Measurements from ENCODE around the gene PLBD2.

DNA sequence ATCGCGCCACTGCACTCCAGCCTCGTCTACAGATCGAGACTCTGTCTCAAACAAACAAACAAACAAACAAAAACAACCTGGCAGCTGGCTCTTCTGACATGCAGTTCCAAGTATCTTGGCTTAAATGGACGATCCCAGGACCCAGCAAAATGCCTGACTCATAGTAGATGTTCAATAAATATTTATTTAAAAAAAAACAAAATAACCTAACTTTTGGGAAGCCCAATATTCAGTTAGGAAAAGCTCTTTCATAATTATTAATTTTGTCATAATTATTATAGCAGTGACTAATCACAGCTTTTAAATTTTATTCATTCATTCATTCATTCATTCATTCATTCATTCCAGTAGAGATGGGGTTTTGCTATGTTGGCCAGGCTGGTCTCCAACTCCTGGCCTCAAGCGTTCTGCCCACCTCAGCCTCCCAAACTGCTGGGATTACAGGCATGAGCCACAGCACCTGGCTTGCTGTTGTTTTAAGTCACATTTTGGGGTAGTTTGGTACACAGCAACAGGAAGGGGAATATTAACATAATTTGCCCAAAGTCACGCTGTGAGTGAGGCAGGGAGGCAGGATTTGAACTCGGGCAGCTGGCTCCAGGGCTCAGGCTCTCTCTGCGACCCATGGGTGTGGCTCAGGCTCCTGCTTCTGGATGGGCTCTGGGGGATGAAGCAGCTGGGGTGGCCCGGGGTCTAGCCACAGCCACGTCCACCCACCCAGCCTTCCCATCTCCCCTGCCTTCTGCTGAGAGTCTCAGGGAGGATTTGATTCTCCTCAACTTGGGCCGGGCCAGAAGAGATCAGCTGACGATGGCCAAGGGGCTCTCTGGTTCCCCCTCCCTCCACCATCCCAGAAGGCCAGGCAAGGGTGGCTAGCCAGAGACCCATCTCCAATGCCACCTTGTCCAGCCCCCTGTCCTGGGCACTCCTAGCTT, 42.9 kb downstream of the PLBD2 start:
- TF ChIP-seq EZH2phosphoT487 (IDR thresholded peaks at IDR 0.05) (no peak), CTCF (IDR thresholded peaks at IDR 0.05) (no peak)

All from neural progenitor cell (in vitro differentiated cells).